HG03108 (cell line): ENCODE measurements around the gene LPCAT2.

Source experiments
- ATAC-seq: cut with Tn5 transposase; IDR thresholded peaks from one replicate; pipeline ENCODE4 v1.9.1; 2021; ENCODE audit warnings: moderate library complexity; ENCODE audit not compliant: unreplicated experiment

Gene LPCAT2

GRCh38 chr16:55502801-55503366, 6.0 kb upstream of the LPCAT2 start:
- ATAC-seq: no peak

- ATAC-seq: no peak
Measured at GRCh38 chr16:55503726-55504550, 4.9 kb upstream of the LPCAT2 start.

- ATAC-seq: no peak
Measured at GRCh38 chr16:55505333-55506015, 3.4 kb upstream of the LPCAT2 start.

- ATAC-seq: no peak
Measured at GRCh38 chr16:55506083-55506482, 2.8 kb upstream of the LPCAT2 start.

- no peak for ATAC-seq
Measured at GRCh38 chr16:55506708-55507107, 2.2 kb upstream of the LPCAT2 start.

GRCh38 chr16:55508271-55508921, 476 bp upstream of the LPCAT2 start:
- no peak for ATAC-seq

- no peak for ATAC-seq
Measured at GRCh38 chr16:55510185-55510805, 1.4 kb downstream of the LPCAT2 start.

GRCh38 chr16:55512941-55513340, 4.1 kb downstream of the LPCAT2 start:
- ATAC-seq: no peak

- no peak for ATAC-seq
Measured at GRCh38 chr16:55513616-55514015, 4.7 kb downstream of the LPCAT2 start.

- no peak for ATAC-seq
Measured at GRCh38 chr16:55515111-55515510, 6.2 kb downstream of the LPCAT2 start.

- no peak for ATAC-seq
Measured at GRCh38 chr16:55521792-55522191, 12.9 kb downstream of the LPCAT2 start.

GRCh38 chr16:55526441-55526840, 17.6 kb downstream of the LPCAT2 start:
- no peak for ATAC-seq

GRCh38 chr16:55527885-55528284, 19.0 kb downstream of the LPCAT2 start:
- ATAC-seq: no peak

GRCh38 chr16:55529018-55529417, 20.1 kb downstream of the LPCAT2 start:
- no peak for ATAC-seq

- no peak for ATAC-seq
Measured at GRCh38 chr16:55530316-55530856, 21.5 kb downstream of the LPCAT2 start.

- no peak for ATAC-seq
Measured at GRCh38 chr16:55532227-55532626, 23.4 kb downstream of the LPCAT2 start.

- no peak for ATAC-seq
Measured at GRCh38 chr16:55534756-55535155, 25.9 kb downstream of the LPCAT2 start.

- ATAC-seq: no peak
Measured at GRCh38 chr16:55539049-55539448, 30.2 kb downstream of the LPCAT2 start.

- ATAC-seq: no peak
Measured at GRCh38 chr16:55539488-55539887, 30.6 kb downstream of the LPCAT2 start.

- no peak for ATAC-seq
Measured at GRCh38 chr16:55540221-55540620, 31.3 kb downstream of the LPCAT2 start.
